Right cardiac atrium (tissue), 5 donors: ENCODE measurements around the gene NUBP2. TPM values are rescaled to one million over a fixed set of nuclear protein-coding genes. Genes with fewer than 3 reads are reported as not detected.

Experiments
- ATAC-seq, 2 donors: fragments of 200-7000 bp; cut with Tn5 transposase; one replicate each; pipeline versions ENCODE4 v1.8.0 to v1.9.1; 2020; ENCODE audit warnings: moderate library complexity in 2 of 2, mild to moderate bottlenecking in 1 of 2
- DNase-seq, 3 donors: peaks; one replicate each; pipeline ENCODE4 v3.0.0-alpha.2; 2020
- H3K27ac ChIP-seq: one replicate; pipeline ENCODE4 v1.5.1; 2013; ENCODE audit warnings: mild to moderate bottlenecking, low read length, control low read depth, moderate library complexity
- H3K27me3 ChIP-seq: one replicate; pipeline ENCODE4 v1.6.1; 2013; ENCODE audit not compliant: control insufficient read depth, insufficient read depth
- H3K4me1 ChIP-seq: one replicate; pipeline ENCODE4 v1.6.1; 2013; ENCODE audit warnings: low read length; ENCODE audit not compliant: control insufficient read depth, insufficient read depth
- H3K4me3 ChIP-seq: one replicate; pipeline ENCODE4 v1.5.1; 2013; ENCODE audit warnings: low read length, control low read depth
- H3K9me3 ChIP-seq: one replicate; pipeline ENCODE4 v1.6.1; 2013; ENCODE audit warnings: low read length; ENCODE audit not compliant: control insufficient read depth
- WGBS: extraction: QIAGEN DNeasy Blood & Tissue Kit; methylation state at CpG from one replicate; pipeline ENCODE4 v1.1.7; 2013; 5-methylcytosine and 5-hydroxymethylcytosine counted together
- intact Hi-C, 4 donors: fragments of 100-400 bp; cut with DNase I; formaldehyde crosslinking; loops; one replicate each; pipeline versions ENCODE4 v1.11.0 to v1.14.0; 2022 to 2023
- polyA plus RNA-seq: library from polyadenylated mRNA; stranded (reverse); fragments of 200-250 nt; gene quantifications from one replicate; pipeline ENCODE4 v1.2.3, GENCODE V29; 2013
- total RNA-seq, 4 donors: library from RNA; stranded (reverse); fragmentation: NEBNext Ultra II Directional; extraction: Animal tissue kit (Norgen Biotek cat#: 25700); gene quantifications; one replicate each; pipeline ENCODE4 v1.2.1, GENCODE V29; 2021
- donor health status: healthy with polysubstance abuse.
- donor health status: DM: no; HTN: yes; CAD: no.
- donor health status: DM: no; HTN: no; CAD: no.
- donor health status: DM: no; HTN: yes; CAD: no; lungs with severe emphysema.
- donor health status: DM: yes; HTN: yes; CAD: no.

The NUBP2 gene
- total and polyA plus RNA-seq, 5 donors, result 33.1 to 45.3 (median 37.7) TPM

DNA sequence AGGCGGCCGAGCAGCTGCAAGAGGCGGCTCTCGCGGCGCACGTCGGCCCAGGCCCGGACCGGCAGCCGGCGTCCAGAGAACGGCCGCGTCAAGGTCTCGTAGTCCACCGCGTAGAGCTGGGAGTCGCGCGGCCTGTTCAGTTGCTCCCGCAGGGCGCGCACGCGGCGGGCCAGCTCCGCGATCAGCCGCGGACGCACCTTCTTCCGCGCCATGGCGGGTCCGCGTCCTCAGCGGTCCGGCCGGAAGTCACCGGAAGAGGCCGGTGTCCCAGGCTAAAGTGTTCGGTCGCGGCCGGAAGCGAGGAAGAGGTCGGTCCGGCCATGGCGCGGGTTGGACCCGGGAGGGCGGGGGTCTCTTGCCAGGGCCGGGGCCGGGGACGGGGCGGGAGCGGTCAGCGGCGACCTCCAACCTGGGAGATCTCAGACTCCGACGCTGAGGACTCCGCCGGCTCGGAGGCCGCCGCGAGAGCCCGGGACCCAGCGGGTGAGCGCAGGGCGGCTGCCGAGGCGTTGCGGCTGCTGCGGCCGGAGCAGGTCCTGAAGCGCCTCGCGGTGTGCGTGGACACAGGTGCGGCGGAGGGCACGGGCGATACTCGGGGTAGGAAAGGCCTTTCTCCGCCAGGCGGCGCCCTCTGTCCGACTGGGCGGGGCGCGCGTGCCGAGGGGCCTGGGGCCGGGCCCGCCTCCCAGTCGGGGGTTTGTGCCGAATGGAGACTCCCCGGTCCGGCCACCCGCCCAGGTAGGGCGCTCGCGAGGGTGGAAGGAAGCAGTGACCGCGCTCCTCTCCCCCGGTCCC lies 9.7 kb upstream of the NUBP2 start, which contains the start of gene MRPS34:
Gene MRPS34 (minus strand): TSS at position 227 of the 795 bp plus-strand sequence. CDS start 15 bp downstream, at position 212.
- peak; percentile 51 to 64 for ATAC-seq
- Histone ChIP-seq H3K4me1 (peaks cover 4% of the 10 kb centered on the region), H3K9me3 (no peaks in the 10 kb centered on the region), H3K4me3 (peak within 1 kb of the TSS; percentile 83), H3K27ac (peak within 1 kb of the TSS; percentile 81), H3K27me3 (no peaks in the 10 kb centered on the region)
- DNase-seq, result peak; percentile 82 to 94 (median 93)
- intact Hi-C loops, result no loop called here
- WGBS, result under 1% methylated on average over 108 of the region's 108 CpGs

- Histone ChIP-seq H3K4me1 (peaks cover 4% of the 10 kb centered on the region), H3K4me3 (peak overlapping the region; percentile 83), H3K9me3 (no peaks in the 10 kb centered on the region), H3K27me3 (no peaks in the 10 kb centered on the region), H3K27ac (peak overlapping the region; percentile 25)
- DNase-seq (peak in 2 of 3 donors; percentile 57 to 72), ATAC-seq (no peak)
- WGBS, result 16% methylated on average over 45 of the region's 45 CpGs
- intact Hi-C loops, result no loop called here
Measured at GRCh38 chr16:1773703-1774447, 8.9 kb upstream of the NUBP2 start.

- Histone ChIP-seq H3K27ac (no peak overlapping the region), H3K4me1 (peaks cover 4% of the 10 kb centered on the region), H3K27me3 (no peaks in the 10 kb centered on the region), H3K4me3 (no peak overlapping the region), H3K9me3 (no peaks in the 10 kb centered on the region)
- 87% methylated on average over 7 of the region's 7 CpGs for WGBS
- intact Hi-C loops, result no loop called here
- DNase-seq (peak in 1 of 3 donors; percentile 55), ATAC-seq (no peak)
Measured at GRCh38 chr16:1774448-1774780, 8.3 kb upstream of the NUBP2 start.

GRCh38 chr16:1775006-1775845 lies 7.5 kb upstream of the NUBP2 start:
- peak; percentile 16 to 66 (median 55) for DNase-seq
- no peak for ATAC-seq
- 91% methylated on average over 30 of the region's 30 CpGs for WGBS
- no peak overlapping the region for H3K4me3 ChIP-seq
- no peaks in the 10 kb centered on the region for H3K9me3 ChIP-seq
- H3K27ac ChIP-seq, result no peak overlapping the region
- intact Hi-C loops, result loop anchor here in 1 of 4 donors (5.0 kb wide), 1 partner anchor 63 kb away; no protein-coding TSS in a partner anchor
- H3K4me1 ChIP-seq, result peaks cover 4% of the 10 kb centered on the region
- H3K27me3 ChIP-seq, result no peaks in the 10 kb centered on the region

DNA sequence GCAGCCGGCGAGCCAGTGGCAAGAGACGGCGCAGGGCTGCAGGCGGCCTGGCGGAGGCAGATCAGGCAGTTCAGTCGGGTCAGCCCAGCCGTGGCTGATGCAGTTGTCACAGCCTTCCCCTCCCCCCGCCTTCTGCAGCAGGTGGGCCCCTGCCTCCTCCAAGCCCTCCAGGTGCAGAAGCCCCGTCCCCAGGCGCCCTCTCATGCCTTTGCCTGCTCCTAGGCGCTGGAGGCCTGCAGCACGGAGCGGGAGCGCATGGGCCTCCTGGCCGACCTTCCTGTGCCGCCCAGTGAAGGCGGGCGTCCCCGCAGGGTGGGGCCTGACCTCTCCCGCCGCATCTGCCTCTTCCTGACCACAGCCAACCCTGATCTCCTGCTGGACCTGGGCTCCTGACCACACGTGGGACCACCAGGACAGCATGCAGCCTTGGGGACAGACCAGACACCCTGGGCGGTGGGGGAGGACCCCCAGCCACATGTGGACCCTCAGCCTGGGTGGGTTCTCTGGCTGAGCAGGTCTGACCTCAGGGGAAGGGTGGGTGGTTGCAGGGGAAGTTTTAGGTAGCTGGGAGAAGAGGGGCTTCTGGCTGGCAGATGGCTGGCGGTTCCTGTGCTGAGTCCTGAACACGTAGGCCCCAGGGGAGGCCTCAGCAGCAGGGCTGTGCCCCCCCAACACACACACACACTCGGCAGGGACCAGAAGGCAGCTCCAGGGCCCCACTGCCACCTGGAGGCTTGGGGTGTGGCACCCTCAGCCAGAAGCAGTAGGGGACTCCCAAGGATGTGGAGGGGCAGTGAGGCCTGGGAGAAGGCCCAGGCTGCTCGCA lies 6.7 kb upstream of the NUBP2 start:
- DNase-seq, result peak; percentile 22 to 64 (median 49)
- Histone ChIP-seq H3K27ac (no peak overlapping the region), H3K9me3 (no peaks in the 10 kb centered on the region), H3K4me1 (peaks cover 5% of the 10 kb centered on the region), H3K4me3 (no peak overlapping the region), H3K27me3 (no peaks in the 10 kb centered on the region)
- no peak for ATAC-seq
- intact Hi-C loops, result loop anchor here in 1 of 4 donors (5.0 kb wide), 1 partner anchor 64 kb away; no protein-coding TSS in a partner anchor
- WGBS, result 77% methylated on average over 28 of the region's 28 CpGs

GRCh38 chr16:1776672-1776955 lies 6.1 kb upstream of the NUBP2 start:
- H3K27ac ChIP-seq, result no peak overlapping the region
- intact Hi-C loops, result loop anchor here in 1 of 4 donors (5.0 kb wide), 1 partner anchor 64 kb away; no protein-coding TSS in a partner anchor
- peak in 1 of 3 donors; percentile 51 for DNase-seq
- ATAC-seq, result no peak
- H3K27me3 ChIP-seq, result no peaks in the 10 kb centered on the region
- WGBS, result 80% methylated on average over 13 of the region's 13 CpGs
- H3K9me3 ChIP-seq, result no peaks in the 10 kb centered on the region
- peaks cover 8% of the 10 kb centered on the region for H3K4me1 ChIP-seq
- H3K4me3 ChIP-seq, result no peak overlapping the region

DNA sequence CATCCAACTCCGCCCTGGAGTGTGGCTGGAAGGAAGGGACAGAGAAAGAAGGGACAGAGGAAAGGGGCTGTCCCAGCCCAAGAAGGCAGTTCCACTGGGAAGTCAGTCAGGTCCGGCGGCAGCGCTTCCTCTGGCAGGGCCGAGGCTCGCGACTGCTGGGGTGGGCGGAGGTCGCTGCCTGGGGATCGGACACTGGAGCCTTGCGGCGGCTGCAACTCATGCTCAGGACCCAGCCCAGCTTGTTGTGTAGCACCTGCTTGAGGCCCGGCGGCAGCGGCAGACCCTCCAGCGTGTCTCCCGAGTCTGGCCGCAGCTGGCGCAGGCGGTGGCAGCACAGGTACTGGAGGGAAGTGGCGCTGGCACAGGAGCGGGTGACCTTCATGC lies 5.8 kb upstream of the NUBP2 start:
- H3K9me3 ChIP-seq, result no peaks in the 10 kb centered on the region
- no peaks in the 10 kb centered on the region for H3K27me3 ChIP-seq
- ATAC-seq (no peak), DNase-seq (peak in 2 of 3 donors; percentile 53 to 64)
- H3K4me3 ChIP-seq, result no peak overlapping the region
- 85% methylated on average over 22 of the region's 22 CpGs for WGBS
- peaks cover 8% of the 10 kb centered on the region for H3K4me1 ChIP-seq
- intact Hi-C loops, result loop anchor here in 1 of 4 donors (5.0 kb wide), 1 partner anchor 65 kb away; no protein-coding TSS in a partner anchor
- no peak overlapping the region for H3K27ac ChIP-seq

- Histone ChIP-seq H3K9me3 (no peaks in the 10 kb centered on the region), H3K4me1 (peaks cover 8% of the 10 kb centered on the region), H3K4me3 (no peak overlapping the region), H3K27me3 (no peaks in the 10 kb centered on the region), H3K27ac (no peak overlapping the region)
- DNase-seq (peak; percentile 17 to 65 (median 62)), ATAC-seq (no peak)
- 76% methylated on average over 36 of the region's 36 CpGs for WGBS
- intact Hi-C loops, result loop anchor here in 1 of 4 donors (5.0 kb wide), 1 partner anchor 65 kb away; no protein-coding TSS in a partner anchor
Measured at GRCh38 chr16:1777375-1778199, 5.2 kb upstream of the NUBP2 start.
